Measurements from ENCODE around the gene LMOD1. TPM values are rescaled to one million over a fixed set of nuclear protein-coding genes. Genes with fewer than 3 reads are reported as not detected.

Gene LMOD1
- total and polyA plus RNA-seq, 2 donors (not counting 3 experiments of a cell fraction or from before 2014, with no cell fraction given): 0.19 to 0.33 TPM

- no peak overlapping the region for H3K27ac ChIP-seq (ENCODE audit: insufficient read depth, low read depth, low read length)
These were observed 76.0 kb downstream of the LMOD1 start for GRCh38 chr1:201870397-201870796.

More at GRCh38 chr1:201870397-201870796, 76.0 kb downstream of the LMOD1 start:
- Histone ChIP-seq H3K9me1 (replicated peaks; ENCODE audit: control insufficient read depth, extremely low read depth, insufficient read depth, low read length) (no peaks in the 10 kb centered on the region), H3K36me3 (ENCODE audit: control insufficient read depth in 2 of 2, extremely low read depth in 1 of 2, insufficient read depth in 2 of 2, low read length in 2 of 2) (peaks cover 50 to 51% of the 10 kb centered on the region in 2 experiments), H3K27me3 (ENCODE audit: control insufficient read depth in 2 of 2, insufficient read depth in 2 of 2, low read length in 2 of 2) (no peaks in the 10 kb centered on the region), H3K9me3 (replicated peaks; ENCODE audit: control insufficient read depth, insufficient read depth, low read length) (no peaks in the 10 kb centered on the region), H3K4me2 (ENCODE audit: insufficient read depth, low read length) (no peak overlapping the region), H2AFZ (ENCODE audit: low read depth, low read length) (no peak overlapping the region), H3K9ac (replicated peaks; ENCODE audit: extremely low read depth, insufficient read depth, low read length) (no peak overlapping the region), H3K4me3 (replicated peaks in 1 of 3; ENCODE audit: insufficient read depth in 1 of 3, low read depth in 1 of 3, low read length in 3 of 3) (no peak overlapping the region), H3K4me1 (ENCODE audit: control insufficient read depth, extremely low read depth, insufficient read depth, low read length) (no peaks in the 10 kb centered on the region), H4K20me1 (replicated peaks; ENCODE audit: control insufficient read depth, extremely low read depth, insufficient read depth, low read length) (no peaks in the 10 kb centered on the region), H3K79me2 (ENCODE audit: control insufficient read depth, insufficient read depth, low read length) (no peaks in the 10 kb centered on the region)
- FAIRE-seq: no peak
- POLR2A ChIA-PET: no interaction called here
- dilution Hi-C loops (cut with MboI; ENCODE audit: extremely low pct_ligation_motif_present, low sequenced_read_pairs): no loop called here
- TF ChIP-seq, protein P1, sequence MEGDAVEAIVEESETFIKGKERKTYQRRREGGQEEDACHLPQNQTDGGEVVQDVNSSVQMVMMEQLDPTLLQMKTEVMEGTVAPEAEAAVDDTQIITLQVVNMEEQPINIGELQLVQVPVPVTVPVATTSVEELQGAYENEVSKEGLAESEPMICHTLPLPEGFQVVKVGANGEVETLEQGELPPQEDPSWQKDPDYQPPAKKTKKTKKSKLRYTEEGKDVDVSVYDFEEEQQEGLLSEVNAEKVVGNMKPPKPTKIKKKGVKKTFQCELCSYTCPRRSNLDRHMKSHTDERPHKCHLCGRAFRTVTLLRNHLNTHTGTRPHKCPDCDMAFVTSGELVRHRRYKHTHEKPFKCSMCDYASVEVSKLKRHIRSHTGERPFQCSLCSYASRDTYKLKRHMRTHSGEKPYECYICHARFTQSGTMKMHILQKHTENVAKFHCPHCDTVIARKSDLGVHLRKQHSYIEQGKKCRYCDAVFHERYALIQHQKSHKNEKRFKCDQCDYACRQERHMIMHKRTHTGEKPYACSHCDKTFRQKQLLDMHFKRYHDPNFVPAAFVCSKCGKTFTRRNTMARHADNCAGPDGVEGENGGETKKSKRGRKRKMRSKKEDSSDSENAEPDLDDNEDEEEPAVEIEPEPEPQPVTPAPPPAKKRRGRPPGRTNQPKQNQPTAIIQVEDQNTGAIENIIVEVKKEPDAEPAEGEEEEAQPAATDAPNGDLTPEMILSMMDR (IDR thresholded peaks at IDR 0.05; ENCODE audit: extremely low read depth in 1 of 2, insufficient read depth in 1 of 2, low read depth in 1 of 2, low read length in 2 of 2): no peak
- TF ChIP-seq POLR2A (IDR thresholded peaks at IDR 0.05; ENCODE audit: low read depth, low read length) (no peak), MYC (IDR thresholded peaks at IDR 0.05; ENCODE audit: low read depth, low read length) (no peak), FOS (IDR thresholded peaks at IDR 0.05; ENCODE audit: borderline replicate concordance, insufficient read depth, low read length) (no peak), JUN (IDR thresholded peaks at IDR 0.05; ENCODE audit: borderline replicate concordance, insufficient read depth, insufficient read length, low read depth) (no peak), POLR2AphosphoS5 (IDR thresholded peaks at IDR 0.05; ENCODE audit: insufficient read depth, low read depth, low read length) (no peak), GATA2 (IDR thresholded peaks at IDR 0.05; ENCODE audit: insufficient read depth, insufficient read length, low read depth, low read length) (no peak), EZH2 (IDR thresholded peaks at IDR 0.05; ENCODE audit: borderline replicate concordance, low read depth, low read length, severe bottlenecking) (no peak)
- TF ChIP-seq, protein P2, sequence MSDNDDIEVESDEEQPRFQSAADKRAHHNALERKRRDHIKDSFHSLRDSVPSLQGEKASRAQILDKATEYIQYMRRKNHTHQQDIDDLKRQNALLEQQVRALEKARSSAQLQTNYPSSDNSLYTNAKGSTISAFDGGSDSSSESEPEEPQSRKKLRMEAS (IDR thresholded peaks at IDR 0.05; ENCODE audit: insufficient read depth, insufficient read length): no peak
- intact Hi-C loops (cut with micrococcal nuclease): no loop called here
- DNase-seq (ENCODE audit: low read depth, low spot score): no peak
- BruUV-seq (replicated peaks): TSS peak; percentile 9
- CTCF ChIA-PET: interaction anchor here (4.2 kb wide), 1 partner anchor 41 kb away, joined by 18 read pairs; the partner anchor contains the start of gene IPO9

All from endothelial cell of umbilical vein (primary cell).